K562 (cell line): ENCODE data around the gene SLC7A5. TPM values are rescaled to one million over a fixed set of nuclear protein-coding genes. Genes with fewer than 3 reads are reported as not detected.

Source experiments
- AFF4 ChIP-seq: sonication (generic); formaldehyde crosslinking; IDR thresholded peaks from 2 replicates; pipeline ENCODE4 v1.8.0; 2023; ENCODE audit warnings: mild to moderate bottlenecking, missing genetic modification reagents
- E2F6 ChIP-seq, 2 experiments: IDR thresholded peaks; 2 replicates each; pipeline ENCODE4 v1.6.1; 2011; ENCODE audit warnings: borderline replicate concordance in 1 of 2, control low read depth in 1 of 2, low read depth in 1 of 2, low read length in 1 of 2, mild to moderate bottlenecking in 1 of 2, mixed read lengths in 1 of 2, moderate library complexity in 1 of 2; ENCODE audit not compliant: insufficient read depth in 1 of 2, insufficient read length in 1 of 2, poor library complexity in 1 of 2, severe bottlenecking in 1 of 2; ENCODE audit errors: extremely low read depth in 1 of 2
- FIP1L1 ChIP-seq: fragments of 200-400 bp; formaldehyde crosslinking; IDR thresholded peaks from 2 replicates; pipeline ENCODE4 v1.6.1; 2018; ENCODE audit warnings: mild to moderate bottlenecking, low read depth, low read length; ENCODE audit not compliant: poor library complexity, severe bottlenecking
- KDM2B ChIP-seq: fragments of 250-450 bp; sonication (Bioruptor Pico); IDR thresholded peaks from 2 replicates; pipeline ENCODE4 v1.8.0; 2021; ENCODE audit warnings: mild to moderate bottlenecking, moderate library complexity
- KDM5B ChIP-seq: fragments of 200-600 bp; sonication (generic); IDR thresholded peaks from 2 replicates; pipeline ENCODE4 v1.6.1; 2012; ENCODE audit warnings: low read depth, mild to moderate bottlenecking, moderate library complexity, low read length, control low read depth, inconsistent platforms; ENCODE audit not compliant: insufficient replicate concordance
- POLR2AphosphoS5 ChIP-seq: IDR thresholded peaks from 2 replicates; pipeline ENCODE4 v1.6.1; 2011; ENCODE audit warnings: mild to moderate bottlenecking, low read depth, low read length, moderate library complexity; ENCODE audit not compliant: control insufficient read depth, insufficient read depth
- UBTF ChIP-seq, 2 experiments: IDR thresholded peaks; 2 replicates each; pipeline ENCODE4 v1.6.1; 2012; ENCODE audit warnings: improper control_type of control experiment in 2 of 2, low read depth in 2 of 2, low read length in 2 of 2, borderline replicate concordance in 1 of 2
- ZNF263 ChIP-seq: sonication (generic); formaldehyde crosslinking; IDR thresholded peaks from 2 replicates; pipeline ENCODE4 v1.8.0; 2022; ENCODE audit warnings: mild to moderate bottlenecking, missing genetic modification reagents, borderline replicate concordance
- polyA plus RNA-seq, 8 experiments: library from polyadenylated mRNA; depleted of rRNA in 4 of 8; stranded (reverse) in 5 of 8; unstranded in 3 of 8; fragments of >200 nt; fragmentation: Nextera tagmentation in 2 of 8; fragmentation: Illumina TruSeq in 1 of 8; extraction: Ambion mirVana in 2 of 8; extraction: Trizol in 1 of 8; gene quantifications; 2 replicates each; pipeline versions ENCODE4 v1.2.1 to v1.2.3, GENCODE V29; 2011 to 2014; ENCODE audit warnings: inconsistent platforms in 1 of 8, missing spikeins in 1 of 8
- total RNA-seq, 7 experiments: library from RNA; depleted of rRNA in 6 of 7; stranded (reverse); fragments of >200 nt in 6 of 7; fragmentation: Illumina TruSeq in 2 of 7; extraction: Trizol in 2 of 7; gene quantifications; 2 replicates each; pipeline versions ENCODE4 v1.2.1 to v1.2.3, GENCODE V29; 2011 to 2021; ENCODE audit warnings: low replicate concordance in 1 of 7
- TF ChIP-seq, protein P1 (sequence below): fragments of 200-800 bp; sonication (Bioruptor generic); IDR thresholded peaks from 2 replicates; pipeline ENCODE4 v1.6.1; 2017; ENCODE audit warnings: missing genetic modification characterization, missing compliant biosample characterization

Gene SLC7A5
- total and polyA plus RNA-seq, 9 of the 15 experiments (the other 6 are each of a cell fraction or from before 2014, with no cell fraction given), result 1.9 to 220 (median 18.6) TPM

DNA sequence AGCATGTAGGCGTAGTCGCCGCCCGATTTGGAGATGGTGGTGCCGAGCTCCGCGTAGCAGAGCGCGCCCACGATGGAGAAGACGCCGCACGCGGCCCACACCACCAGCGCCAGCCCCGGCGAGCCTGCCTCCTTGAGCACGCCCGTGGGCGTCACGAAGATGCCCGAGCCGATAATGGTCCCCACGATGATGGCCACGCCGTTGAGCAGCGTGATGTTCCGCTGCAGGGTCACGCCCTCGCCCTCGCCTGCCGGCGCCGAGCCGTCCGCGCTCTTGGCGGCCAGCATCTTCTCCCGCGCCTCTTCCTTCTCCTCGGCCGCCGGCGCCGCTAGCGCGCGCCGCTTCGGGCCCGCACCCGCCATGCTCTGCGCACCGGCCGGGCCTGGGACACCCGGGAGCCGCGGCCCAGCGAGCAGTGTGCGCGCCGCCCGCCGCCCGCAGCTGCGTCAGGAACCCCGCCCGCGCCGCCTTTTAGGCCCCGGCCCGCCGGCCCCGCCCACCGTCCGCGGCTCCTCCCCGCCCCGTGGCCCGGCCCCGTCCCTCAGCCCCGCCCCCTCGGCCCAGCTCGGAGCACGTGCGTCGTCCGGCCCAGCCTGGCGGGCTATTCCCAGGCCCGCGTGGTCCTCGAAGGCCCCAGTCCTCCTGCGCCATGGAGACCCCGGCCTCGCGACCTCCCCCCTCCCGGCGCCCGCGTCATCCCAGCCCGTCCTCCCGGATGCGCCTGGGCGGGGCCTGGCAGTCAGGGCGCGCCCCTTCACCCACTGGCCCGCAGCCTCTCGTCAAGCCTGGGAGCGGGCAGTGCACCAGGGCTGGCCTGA lies at the start of gene SLC7A5 (continued):
- peak; percentile 97; the same call in 1 of the 2 replicates for TF ChIP-seq AFF4 (CRISPR knock-in tag)
- peak; percentile 88 for TF ChIP-seq FIP1L1
- TF ChIP-seq POLR2AphosphoS5, result peak; percentile 66; the same call in 1 of the 2 replicates
- TF ChIP-seq KDM2B (CRISPR knock-in tag), result peak; percentile 28; the same call in 1 of the 2 replicates
- 0 out of 2 replicates have a peak, but pooled peaks have one; percentile 30 for TF ChIP-seq ZNF263 (CRISPR knock-in tag)
- peak in 1 of 2 experiments; percentile 59; a peak in 1 of 4 replicates for TF ChIP-seq UBTF (IDR thresholded peaks at IDR 0.05; ENCODE audit: borderline replicate concordance in 1 of 2, low read depth in 2 of 2, low read length in 2 of 2)
- TF ChIP-seq KDM5B, result peak; percentile 84
- peak; percentile 96 to 99 for TF ChIP-seq E2F6 (IDR thresholded peaks at IDR 0.05; ENCODE audit: borderline replicate concordance in 1 of 2, extremely low read depth in 1 of 2, insufficient read depth in 1 of 2, insufficient read length in 1 of 2, low read depth in 1 of 2, low read length in 1 of 2, poor library complexity in 1 of 2, severe bottlenecking in 1 of 2)
- TF ChIP-seq, protein P1, sequence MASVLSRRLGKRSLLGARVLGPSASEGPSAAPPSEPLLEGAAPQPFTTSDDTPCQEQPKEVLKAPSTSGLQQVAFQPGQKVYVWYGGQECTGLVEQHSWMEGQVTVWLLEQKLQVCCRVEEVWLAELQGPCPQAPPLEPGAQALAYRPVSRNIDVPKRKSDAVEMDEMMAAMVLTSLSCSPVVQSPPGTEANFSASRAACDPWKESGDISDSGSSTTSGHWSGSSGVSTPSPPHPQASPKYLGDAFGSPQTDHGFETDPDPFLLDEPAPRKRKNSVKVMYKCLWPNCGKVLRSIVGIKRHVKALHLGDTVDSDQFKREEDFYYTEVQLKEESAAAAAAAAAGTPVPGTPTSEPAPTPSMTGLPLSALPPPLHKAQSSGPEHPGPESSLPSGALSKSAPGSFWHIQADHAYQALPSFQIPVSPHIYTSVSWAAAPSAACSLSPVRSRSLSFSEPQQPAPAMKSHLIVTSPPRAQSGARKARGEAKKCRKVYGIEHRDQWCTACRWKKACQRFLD (CRISPR knock-in tag), result peak; percentile 69; the same call in 1 of the 2 replicates
